K562 treated with DMSO at 1 percent for 12 hours (cell line): ENCODE measurements around the gene SPATA31A6. TPM values are rescaled to one million over a fixed set of nuclear protein-coding genes. Genes with fewer than 3 reads are reported as not detected.

Experiments used
- total RNA-seq: library from RNA; unstranded; fragments of 300-600 nt; gene quantifications from 2 replicates; pipeline ENCODE4 v1.2.3, GENCODE V29; 2022; ENCODE audit not compliant: insufficient read depth

SPATA31A6 gene
- 0.22 TPM in 1 of 2 replicates, not detected in the other for total RNA-seq

GRCh38 chr9:42183359-42183758 is at the start of gene SPATA31A6:
SPATA31A6 (plus strand) TSS chr9:42183659; CDS start chr9:42183688, 29 bp downstream.

Other genes with a start within 250 kb of the SPATA31A6 start
- gene CNTNAP3B, start 54.2 kb upstream of the SPATA31A6 start, total RNA-seq, result 0.47 TPM in 1 of 2 replicates, not detected in the other